ENCODE data around the gene TOB1.

The TOB1 gene

GRCh38 chr17:50831471-50831928 lies 34.7 kb downstream of the TOB1 start:
- no peaks in the 10 kb centered on the region for H3K9me3 ChIP-seq (ENCODE audit: control insufficient read depth, insufficient read depth, low read depth, low read length)
- CTCF ChIA-PET: no interaction called here
- POLR2A ChIA-PET: no interaction called here
- no peak for TF ChIP-seq ZNF777 (tag by site-specific recombination; IDR thresholded peaks at IDR 0.05; ENCODE audit: borderline replicate concordance)
- peak; percentile 69 for TF ChIP-seq ZIC2 (tag by site-specific recombination; IDR thresholded peaks at IDR 0.05)
- no peak for TF ChIP-seq ZNF292 (tag by site-specific recombination; IDR thresholded peaks at IDR 0.05; ENCODE audit: borderline replicate concordance, low read depth)
- no peak for TF ChIP-seq ZNF112 (tag by site-specific recombination; IDR thresholded peaks at IDR 0.05)
- TF ChIP-seq TSHZ1 (tag by site-specific recombination; IDR thresholded peaks at IDR 0.05; ENCODE audit: borderline replicate concordance): no peak
- no peaks in the 10 kb centered on the region for H3K36me3 ChIP-seq (ENCODE audit: control insufficient read depth in 2 of 2, insufficient read depth in 1 of 2, low read length in 2 of 2)
- no peak overlapping the region for H3K4me3 ChIP-seq (ENCODE audit: low read depth, low read length)
- H3K27ac ChIP-seq (ENCODE audit: extremely low read depth, low read depth, low read length): no peak overlapping the region
- H3K4me1 ChIP-seq (ENCODE audit: control insufficient read depth, insufficient read depth, low read length): no peaks in the 10 kb centered on the region

DNA sequence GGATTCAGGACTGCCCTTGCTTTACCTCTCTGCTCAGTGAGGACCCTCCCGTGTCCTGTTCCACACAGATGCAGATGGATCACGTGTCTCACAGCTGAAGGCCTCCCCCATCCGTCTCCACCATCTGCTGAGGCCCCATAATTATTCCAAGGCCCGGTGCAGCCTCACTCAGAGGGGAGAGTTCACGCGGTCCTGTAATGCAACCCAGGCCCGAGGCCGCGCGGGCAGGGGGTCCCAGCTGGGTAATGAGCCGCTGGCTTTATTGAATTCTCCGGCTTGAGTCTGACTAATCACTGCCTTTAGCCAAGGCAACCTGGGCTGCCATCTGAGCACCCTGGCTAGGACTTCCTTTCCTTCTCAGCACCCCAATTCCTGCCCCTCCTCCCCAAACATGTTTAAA lies 35.2 kb downstream of the TOB1 start:
- Histone ChIP-seq H3K9me3 (ENCODE audit: control insufficient read depth, insufficient read depth, low read depth, low read length) (no peaks in the 10 kb centered on the region), H3K27ac (ENCODE audit: extremely low read depth, low read depth, low read length) (no peak overlapping the region), H3K4me3 (ENCODE audit: low read depth, low read length) (no peak overlapping the region), H3K36me3 (ENCODE audit: control insufficient read depth in 2 of 2, insufficient read depth in 1 of 2, low read length in 2 of 2) (no peaks in the 10 kb centered on the region), H3K4me1 (ENCODE audit: control insufficient read depth, insufficient read depth, low read length) (no peaks in the 10 kb centered on the region)
- POLR2A ChIA-PET: no interaction called here
- CTCF ChIA-PET: interaction anchor here (1.0 to 1.9 kb wide), 5 partner anchors 10 to 123 kb away, joined by 3 to 11 read pairs (median 9); no protein-coding TSS in a partner anchor
- peak; percentile 68 for TF ChIP-seq ZIC2 (tag by site-specific recombination; IDR thresholded peaks at IDR 0.05)
- TF ChIP-seq, protein P1, sequence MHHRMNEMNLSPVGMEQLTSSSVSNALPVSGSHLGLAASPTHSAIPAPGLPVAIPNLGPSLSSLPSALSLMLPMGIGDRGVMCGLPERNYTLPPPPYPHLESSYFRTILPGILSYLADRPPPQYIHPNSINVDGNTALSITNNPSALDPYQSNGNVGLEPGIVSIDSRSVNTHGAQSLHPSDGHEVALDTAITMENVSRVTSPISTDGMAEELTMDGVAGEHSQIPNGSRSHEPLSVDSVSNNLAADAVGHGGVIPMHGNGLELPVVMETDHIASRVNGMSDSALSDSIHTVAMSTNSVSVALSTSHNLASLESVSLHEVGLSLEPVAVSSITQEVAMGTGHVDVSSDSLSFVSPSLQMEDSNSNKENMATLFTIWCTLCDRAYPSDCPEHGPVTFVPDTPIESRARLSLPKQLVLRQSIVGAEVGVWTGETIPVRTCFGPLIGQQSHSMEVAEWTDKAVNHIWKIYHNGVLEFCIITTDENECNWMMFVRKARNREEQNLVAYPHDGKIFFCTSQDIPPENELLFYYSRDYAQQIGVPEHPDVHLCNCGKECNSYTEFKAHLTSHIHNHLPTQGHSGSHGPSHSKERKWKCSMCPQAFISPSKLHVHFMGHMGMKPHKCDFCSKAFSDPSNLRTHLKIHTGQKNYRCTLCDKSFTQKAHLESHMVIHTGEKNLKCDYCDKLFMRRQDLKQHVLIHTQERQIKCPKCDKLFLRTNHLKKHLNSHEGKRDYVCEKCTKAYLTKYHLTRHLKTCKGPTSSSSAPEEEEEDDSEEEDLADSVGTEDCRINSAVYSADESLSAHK (tag by site-specific recombination; IDR thresholded peaks at IDR 0.05): no peak
- no peak for TF ChIP-seq ZNF391 (tag by site-specific recombination; IDR thresholded peaks at IDR 0.05; ENCODE audit: borderline replicate concordance, low read depth)

- ChIA-PET POLR2A (no interaction called here), CTCF (interaction anchor here (0.6 to 1.9 kb wide), 7 partner anchors 11 to 123 kb away, joined by 3 to 11 read pairs (median 3); no protein-coding TSS in a partner anchor)
- H3K4me3 ChIP-seq (ENCODE audit: low read depth, low read length): no peak overlapping the region
- TF ChIP-seq ZNF394 (tag by site-specific recombination; IDR thresholded peaks at IDR 0.05; ENCODE audit: borderline replicate concordance): 0 out of 2 replicates have a peak, but pooled peaks have one; percentile 27
- TF ChIP-seq, protein P1 (tag by site-specific recombination; IDR thresholded peaks at IDR 0.05): no peak
- H3K9me3 ChIP-seq (ENCODE audit: control insufficient read depth, insufficient read depth, low read depth, low read length): no peaks in the 10 kb centered on the region
- H3K4me1 ChIP-seq (ENCODE audit: control insufficient read depth, insufficient read depth, low read length): no peaks in the 10 kb centered on the region
- H3K36me3 ChIP-seq (ENCODE audit: control insufficient read depth in 2 of 2, insufficient read depth in 1 of 2, low read length in 2 of 2): no peaks in the 10 kb centered on the region
- H3K27ac ChIP-seq (ENCODE audit: extremely low read depth, low read depth, low read length): no peak overlapping the region
These were observed 35.8 kb downstream of the TOB1 start for GRCh38 chr17:50830352-50830751.

Data from HEK293 (cell line).